GM21526 (cell line): ENCODE results near the gene BORCS8.
"Not testable (repeated sequence)": the region's sequence is repeated elsewhere in the genome, so short reads cannot be mapped to it uniquely, and the experiment has no call there.

Source experiments
- ATAC-seq: cut with Tn5 transposase; IDR thresholded peaks from one replicate; pipeline ENCODE4 v1.9.1; 2021; ENCODE audit warnings: moderate library complexity; ENCODE audit not compliant: unreplicated experiment, low FRiP score

BORCS8 gene

DNA sequence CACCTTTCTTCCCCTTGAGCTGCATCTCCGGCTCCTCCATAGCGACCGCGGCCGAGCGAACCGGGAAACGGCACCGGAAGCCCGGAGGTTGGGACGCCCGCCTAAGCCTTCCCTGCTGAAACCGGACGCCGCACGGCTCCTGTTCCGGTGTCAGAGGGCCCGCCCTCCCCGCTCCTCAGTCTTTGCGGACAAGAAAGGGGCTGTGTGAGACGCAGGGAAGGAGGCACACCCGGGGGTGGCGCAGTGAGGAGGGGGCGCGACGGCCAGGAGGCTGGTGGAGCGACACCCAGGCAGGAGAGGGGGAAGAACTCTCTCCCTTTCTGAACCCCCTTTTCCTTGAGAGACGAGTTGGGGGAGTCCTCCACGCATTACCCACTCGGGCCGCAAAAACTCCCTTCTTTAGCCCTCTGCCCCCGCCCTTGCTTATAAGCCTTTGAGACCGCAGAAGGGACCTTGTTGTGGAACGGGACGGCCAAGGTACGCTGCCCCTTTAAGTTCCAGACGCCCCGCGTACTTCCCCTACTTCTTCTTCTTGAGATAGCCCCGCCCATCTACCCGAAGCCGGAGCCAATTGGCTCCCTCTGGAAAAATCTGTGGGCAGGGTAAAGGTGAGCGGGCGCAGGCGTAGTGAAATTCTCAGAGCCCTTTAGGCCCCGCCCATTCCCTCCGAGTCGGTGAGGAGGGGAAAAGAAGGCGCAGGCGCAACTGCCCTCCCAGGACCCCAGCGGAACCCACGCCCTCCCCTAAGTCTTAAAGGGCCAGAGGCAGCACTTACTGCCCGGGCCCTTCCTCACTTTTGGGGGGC lies at the start of gene BORCS8, which contains the start of gene RFXANK:
Gene BORCS8, minus strand, starts transcription at position 75 of the 805 bp plus-strand sequence. Its CDS starts 35 bp downstream, at position 40.
Gene RFXANK, plus strand, starts transcription at position 181 of the 805 bp plus-strand sequence. CDS start 1,689 bp downstream, outside the sequence.
- peak; percentile 72 for ATAC-seq

DNA sequence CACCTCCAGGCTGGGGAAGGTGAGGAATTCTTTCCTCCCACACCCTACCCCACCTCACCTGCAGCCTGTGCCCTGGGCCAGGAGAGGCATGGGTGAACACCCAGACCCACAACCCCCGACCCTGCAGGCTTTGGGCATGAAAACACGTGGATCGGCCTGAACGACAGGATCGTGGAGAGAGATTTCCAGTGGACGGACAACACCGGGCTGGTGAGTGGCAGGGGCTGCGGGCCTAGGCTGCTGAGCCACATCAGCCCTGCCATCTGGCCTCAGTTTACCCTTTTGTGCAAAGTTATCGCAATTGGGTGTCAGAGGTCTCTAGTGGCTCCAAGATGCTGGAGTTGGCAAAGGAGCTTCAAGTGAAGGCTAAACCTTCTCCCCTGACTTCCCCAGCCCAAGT lies 48.5 kb upstream of the BORCS8 start:
- no peak for ATAC-seq

DNA sequence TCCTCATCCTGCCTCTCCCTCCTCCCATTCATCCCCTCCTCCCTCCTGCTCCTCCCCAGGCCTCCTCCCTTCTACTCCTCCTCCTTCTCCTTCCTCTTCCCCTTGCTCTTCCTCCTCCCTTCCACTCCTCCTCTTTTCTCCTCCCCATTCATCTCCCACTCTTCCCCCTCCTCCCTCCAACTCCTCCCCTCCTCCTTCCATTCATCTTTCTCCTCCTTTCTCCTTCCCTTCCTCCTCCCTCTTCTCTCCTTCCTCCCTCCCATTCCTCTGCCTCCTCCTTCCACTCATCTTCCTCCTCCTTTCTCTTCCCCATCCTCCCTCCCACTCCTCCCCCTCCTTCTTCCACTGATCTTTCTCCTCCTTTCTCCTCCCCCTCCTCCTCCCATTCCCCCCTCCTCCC lies 47.7 kb upstream of the BORCS8 start:
- ATAC-seq: no peak

DNA sequence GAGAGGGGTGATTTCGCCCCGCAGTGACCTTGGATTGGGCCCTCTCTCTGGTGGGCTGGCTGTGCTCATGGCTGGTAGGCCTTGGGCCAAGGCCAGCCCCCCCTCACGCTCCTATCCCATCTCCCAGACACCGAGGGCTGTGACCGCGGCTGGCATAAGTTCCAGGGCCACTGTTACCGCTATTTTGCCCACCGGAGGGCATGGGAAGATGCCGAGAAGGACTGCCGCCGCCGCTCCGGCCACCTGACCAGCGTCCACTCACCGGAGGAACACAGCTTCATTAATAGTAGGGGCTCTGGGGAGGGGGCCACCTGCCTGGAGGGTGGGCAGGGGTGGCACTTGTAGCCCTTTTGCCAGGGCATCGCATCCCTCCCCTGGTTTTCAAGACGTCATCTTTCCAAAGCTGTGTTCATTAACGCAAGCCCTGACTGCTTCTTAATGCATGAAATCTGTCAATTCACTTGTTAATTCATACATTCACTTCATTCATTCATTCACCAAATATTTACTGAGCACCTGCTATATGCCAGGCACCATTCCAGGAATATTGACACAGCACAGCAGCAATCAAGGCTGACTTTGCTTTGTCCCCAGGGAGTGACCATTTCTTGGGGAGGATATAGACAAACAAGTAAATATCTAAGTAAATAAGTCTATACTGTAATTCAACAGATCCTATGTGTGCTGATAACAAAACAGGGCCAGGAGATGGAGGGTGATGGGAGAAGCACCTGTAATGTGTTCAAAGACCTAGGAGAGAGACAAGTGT lies 46.4 kb upstream of the BORCS8 start:
- no peak for ATAC-seq

DNA sequence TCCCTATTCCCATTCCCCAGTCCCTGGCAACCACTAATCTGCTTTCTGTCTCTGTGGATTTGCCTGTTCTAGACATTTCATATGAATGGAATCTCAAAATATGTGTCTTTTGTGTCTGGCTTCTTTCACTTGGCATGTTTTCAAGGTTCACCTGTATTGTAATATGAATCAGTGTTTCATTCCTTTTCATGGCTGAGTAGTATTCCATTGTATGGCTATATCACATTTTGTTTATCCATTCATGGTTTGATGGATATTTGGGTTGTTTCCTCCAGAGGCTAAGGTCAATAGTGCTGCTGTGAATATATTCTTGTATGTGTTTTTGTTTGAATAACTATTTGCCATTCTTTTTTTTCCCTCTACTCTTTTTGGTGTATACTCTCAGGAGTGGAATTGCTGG lies 44.2 kb upstream of the BORCS8 start:
- ATAC-seq: no peak

DNA sequence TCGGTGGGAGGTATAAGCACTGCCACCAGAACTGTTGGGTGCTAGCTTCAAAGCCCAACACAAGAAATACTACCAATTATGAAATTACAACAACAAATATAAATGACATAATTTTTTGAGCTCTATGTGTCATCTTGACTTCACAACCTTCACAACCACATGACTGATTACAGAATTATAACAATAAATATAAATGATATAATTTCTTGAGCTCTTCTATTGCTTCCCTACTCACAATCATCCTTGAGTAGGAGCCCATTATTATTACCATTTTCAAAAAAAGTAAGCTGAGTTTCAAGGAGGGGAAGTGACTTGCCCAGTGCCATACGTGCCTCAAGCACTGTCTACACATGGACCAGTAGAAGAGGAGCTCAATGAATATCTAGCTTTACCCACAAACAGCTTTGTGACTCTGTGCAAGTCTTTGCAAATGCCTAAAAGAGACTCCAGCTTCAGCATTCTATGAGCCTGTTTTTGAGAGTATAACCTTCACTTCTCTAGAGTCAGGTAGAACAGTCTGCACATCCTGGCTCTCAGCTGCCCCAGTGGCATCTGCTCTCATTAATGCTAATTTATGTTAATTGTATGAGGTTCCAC lies 42.4 kb upstream of the BORCS8 start:
- no peak for ATAC-seq

DNA sequence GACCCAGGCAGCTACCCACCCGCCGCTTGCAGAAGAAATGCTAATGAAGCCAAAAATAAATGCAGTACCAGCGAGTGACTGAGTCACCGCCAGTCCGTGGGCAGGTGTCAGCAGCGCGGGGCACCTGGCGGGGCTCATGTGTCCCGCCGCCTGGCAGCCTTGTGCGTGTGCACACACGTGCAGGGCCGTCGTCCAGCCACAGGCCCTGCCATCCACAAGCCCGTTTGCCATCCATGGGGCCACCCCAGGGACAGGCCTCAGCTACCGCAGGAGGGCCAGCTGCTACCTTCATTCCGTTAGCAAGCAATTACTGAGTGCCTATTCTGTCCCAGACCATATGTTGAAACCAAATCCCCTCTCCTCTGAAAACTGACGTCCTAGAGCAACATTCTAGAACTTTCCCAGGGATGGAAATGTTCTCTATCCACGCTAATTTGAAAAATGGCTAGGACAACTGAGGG lies 40.3 kb upstream of the BORCS8 start:
- no peak for ATAC-seq

DNA sequence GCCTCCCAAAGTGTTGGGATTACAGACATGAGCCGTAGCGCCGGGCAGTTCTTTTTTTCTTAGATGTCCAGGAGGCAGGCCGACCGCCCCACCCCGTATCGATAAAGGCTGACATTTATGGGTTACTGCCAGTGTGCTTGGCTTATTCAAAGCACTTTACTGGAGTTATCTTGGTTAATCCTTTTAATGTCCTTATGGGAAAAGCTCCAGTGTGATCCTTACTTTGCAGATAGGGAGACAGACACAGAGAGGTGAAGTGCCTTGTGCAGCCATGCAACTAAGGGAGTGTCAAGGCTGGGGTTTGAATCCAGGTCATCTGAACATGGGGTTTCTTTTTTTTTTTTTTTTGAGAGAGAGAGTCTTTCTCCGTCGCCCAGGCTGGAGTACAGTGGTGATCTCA lies 39.0 kb upstream of the BORCS8 start:
- no peak for ATAC-seq

DNA sequence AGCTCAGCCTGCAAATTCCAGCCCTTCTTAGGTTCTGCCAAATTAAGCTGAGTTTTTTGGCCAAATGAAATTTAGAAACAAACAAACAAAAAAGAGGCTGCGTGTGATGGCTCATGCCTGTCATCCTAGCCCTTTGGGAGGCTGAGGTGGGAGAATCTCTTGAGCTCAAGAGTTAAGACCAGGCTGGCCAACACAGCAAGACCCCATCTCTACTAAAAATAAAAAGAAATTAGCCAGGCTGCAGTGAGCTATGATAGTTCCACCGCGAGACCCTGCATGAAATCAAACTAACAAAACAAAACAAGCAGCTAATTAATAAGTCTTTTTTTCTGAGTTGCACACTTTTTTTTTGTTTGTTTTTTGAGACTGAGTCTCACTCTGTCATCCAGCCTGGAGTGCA lies 37.7 kb upstream of the BORCS8 start:
- no peak for ATAC-seq

DNA sequence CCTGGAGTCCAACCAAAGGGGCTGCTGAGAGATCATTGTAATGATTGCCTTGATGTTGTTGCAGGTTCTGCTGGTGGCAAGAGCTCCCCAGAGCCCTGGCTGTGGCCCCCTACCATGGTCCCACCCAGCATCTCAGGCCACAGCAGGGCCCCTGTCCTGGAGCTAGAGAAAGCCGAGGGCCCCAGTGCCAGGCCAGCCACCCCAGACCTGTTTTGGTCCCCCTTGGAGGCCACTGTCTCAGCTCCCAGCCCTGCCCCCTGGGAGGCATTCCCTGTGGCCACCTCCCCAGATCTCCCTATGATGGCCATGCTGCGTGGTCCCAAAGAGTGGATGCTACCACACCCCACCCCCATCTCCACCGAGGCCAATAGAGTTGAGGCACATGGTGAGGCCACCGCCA lies 35.3 kb upstream of the BORCS8 start:
- ATAC-seq: no peak

DNA sequence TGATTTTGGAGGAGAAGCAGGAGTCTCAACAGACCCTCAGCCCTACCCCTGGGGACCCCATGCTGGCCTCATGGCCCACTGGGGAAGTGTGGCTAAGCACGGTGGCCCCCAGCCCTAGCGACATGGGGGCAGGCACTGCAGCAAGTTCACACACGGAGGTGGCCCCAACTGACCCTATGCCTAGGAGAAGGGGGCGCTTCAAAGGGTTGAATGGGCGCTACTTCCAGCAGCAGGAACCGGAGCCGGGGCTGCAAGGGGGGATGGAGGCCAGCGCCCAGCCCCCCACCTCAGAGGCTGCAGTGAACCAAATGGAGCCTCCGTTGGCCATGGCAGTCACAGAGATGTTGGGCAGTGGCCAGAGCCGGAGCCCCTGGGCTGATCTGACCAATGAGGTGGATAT lies 34.7 kb upstream of the BORCS8 start:
- ATAC-seq: no peak

DNA sequence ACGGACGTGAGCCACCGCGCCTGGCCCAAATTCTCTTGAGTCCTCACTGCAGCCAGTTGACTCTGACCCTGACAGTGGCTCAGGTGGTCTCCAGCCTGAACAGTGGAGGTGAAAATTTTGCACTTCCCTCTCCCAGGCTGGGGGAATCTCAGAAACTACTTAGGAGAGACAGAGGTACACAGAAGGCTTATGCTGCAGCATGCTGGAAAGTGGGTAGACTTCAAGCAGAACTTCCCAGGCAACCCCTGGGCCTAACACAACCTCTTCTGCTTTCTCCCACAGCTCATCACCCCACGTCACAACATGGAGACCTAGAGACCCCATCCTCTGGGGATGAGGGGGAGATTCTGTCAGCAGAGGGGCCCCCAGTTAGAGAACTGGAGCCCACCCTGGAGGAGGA lies 34.3 kb upstream of the BORCS8 start:
- ATAC-seq: no peak

DNA sequence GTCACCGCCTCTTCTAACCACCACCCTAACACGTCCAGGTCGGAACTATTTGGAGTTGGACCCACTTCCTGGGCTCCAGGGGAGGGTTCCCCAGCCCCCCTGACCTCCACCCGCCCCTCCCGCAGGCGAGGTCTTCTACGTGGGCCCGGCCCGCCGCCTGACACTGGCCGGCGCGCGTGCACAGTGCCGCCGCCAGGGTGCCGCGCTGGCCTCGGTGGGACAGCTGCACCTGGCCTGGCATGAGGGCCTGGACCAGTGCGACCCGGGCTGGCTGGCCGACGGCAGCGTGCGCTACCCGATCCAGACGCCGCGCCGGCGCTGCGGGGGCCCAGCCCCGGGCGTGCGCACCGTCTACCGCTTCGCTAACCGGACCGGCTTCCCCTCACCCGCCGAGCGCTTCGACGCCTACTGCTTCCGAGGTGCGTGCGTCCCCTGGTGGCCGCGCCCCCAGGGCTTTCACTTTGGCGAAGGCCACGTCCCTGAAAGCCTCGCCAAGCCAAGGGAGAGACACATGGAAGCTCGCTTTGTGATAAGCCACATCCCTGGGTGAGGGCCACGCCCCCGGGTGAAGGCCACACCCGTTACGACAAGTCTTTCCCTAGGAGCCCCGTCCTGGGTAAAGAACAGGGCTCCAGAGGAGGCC lies 33.0 kb upstream of the BORCS8 start:
- ATAC-seq: no peak

DNA sequence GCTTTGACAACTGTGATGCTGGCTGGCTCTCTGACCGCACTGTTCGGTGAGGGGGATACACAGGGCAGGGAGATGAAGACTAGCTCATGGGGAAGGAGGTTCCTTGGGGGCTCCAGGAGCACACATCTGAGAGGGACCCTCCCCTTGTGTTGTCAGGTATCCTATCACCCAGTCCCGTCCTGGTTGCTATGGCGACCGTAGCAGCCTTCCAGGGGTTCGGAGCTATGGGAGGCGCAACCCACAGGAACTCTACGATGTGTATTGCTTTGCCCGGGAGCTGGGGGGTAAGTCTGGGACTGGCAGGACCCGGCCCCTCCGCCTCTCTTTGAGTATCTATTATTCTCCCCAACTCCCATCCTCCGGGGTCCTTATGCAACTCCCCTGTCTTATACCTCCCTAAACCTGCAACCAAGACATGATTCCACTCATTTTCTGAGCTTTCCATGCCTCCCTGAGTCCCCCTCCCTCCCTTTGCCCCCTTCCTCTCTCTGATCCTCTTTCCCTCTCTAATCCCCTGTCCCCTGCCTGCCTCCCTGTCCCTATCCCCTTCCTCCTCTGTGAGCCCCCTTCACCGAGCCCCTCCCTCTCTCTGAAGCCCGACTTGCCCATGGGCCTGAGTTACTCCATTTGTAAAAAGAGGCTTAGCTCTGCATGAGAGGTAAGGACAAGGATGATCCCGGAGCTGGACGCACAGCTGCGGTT lies 32.3 kb upstream of the BORCS8 start:
- no peak for ATAC-seq

DNA sequence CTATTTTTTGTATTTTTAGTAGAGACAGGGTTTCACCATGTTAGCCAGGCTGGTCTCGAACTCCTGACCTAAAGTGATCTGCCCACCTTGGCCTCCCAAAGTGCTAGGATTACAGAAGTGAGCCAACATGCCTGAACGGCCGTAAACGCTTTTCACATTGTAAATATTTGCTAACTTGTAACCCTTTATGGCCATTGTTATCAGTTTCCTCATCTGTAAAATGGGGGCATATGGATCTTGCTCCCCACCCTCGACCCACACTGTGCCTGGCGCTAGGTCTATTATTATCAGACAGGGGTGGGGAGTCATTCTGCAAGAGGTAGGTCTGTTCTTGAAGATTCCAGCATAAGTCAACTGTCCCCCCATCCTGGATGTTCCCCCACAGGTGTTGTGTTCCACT lies 31.7 kb upstream of the BORCS8 start:
- ATAC-seq: no peak

DNA sequence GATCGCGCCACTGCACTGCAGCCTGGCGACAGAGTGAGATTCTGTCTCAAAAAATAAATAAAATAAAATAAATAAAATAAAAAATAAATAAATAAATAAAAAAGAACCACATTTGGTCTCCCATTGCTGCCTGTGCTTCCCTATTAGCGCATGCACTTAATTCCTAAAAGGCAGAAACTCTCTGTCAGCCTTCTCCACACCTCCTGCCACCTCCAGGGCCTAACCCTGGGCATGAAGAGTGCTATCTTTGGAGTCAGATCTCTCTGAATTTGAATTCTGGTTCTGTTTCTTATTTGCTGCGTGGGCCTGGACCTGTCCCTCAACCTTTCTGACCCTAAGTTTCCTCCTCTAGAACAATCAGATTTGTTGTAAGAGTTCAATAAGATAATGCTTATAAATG lies 31.1 kb upstream of the BORCS8 start:
- ATAC-seq: no peak

DNA sequence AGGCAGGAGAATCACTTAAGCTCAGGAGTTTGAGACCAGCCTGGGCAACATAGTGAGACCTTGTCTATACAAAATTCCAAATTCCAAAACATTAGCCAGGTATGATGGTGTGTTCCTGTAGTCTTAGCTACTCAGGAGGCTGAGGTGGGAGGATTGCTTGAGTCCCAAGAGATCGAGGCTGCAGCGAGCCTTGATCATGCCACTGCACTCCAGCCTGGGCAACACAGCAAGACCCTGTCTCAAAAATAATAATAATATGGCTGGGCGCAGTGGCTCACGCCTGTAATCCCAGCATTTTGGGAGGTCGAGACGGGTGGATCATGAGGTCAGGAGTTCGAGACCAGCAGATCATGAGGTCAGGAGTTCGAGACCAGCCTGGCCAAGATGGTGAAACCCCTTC lies 29.0 kb upstream of the BORCS8 start:
- not testable (repeated sequence) for ATAC-seq

DNA sequence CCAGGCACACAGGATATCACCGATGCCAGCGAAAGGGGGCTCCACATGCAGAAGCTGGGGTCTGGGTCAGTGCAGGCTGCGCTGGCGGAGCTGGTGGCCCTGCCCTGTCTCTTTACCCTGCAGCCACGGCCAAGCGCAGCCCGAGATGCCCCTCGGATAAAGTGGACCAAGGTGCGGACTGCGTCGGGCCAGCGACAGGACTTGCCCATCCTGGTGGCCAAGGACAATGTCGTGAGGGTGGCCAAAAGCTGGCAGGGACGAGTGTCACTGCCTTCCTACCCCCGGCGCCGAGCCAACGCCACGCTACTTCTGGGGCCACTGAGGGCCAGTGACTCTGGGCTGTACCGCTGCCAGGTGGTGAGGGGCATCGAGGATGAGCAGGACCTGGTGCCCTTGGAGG lies 27.0 kb upstream of the BORCS8 start:
- ATAC-seq: no peak

DNA sequence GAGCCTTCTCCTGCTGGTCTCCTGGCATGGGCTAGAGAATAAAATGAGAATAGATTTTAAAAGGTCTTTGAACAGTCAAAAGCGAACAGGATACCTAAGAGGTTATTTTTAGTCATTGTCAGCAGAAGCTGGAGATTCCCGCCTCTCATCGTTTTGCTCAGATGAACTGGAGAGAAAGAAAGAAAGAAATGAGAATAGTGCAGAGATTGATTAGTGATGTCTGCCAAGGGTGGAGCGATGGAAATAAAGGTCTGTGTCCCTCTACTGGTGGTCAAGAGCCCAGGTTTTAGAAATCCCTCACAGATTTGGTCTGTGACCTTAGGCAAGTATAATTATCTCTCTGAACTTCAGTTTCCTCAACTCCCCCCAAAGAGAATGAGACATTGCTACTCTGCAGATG lies 25.1 kb upstream of the BORCS8 start:
- no peak for ATAC-seq

DNA sequence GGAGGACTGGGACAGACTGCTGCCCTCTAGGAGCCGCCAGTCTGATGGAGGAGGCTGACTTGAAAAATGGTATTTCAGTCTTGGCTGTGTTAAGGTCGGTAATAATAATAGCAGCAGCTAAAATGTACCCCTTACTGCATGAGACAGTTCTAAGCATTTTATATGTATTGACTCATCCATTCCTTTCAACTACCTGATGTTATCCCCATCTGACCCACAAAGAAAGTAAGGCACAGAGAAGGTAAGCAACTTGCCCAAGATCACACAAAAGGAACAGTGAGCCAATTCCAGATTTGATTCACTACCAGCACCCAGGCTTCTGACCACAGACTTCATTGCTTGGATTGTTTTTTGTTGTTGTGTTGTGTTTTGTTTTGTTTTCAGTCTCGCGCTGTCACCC lies 23.8 kb upstream of the BORCS8 start:
- no peak for ATAC-seq
